ENCODE results near the gene APPL2. TPM values are rescaled to one million over a fixed set of nuclear protein-coding genes. Genes with fewer than 3 reads are reported as not detected.

APPL2 gene
- total RNA-seq (2014; rRNA removed) (36.2 and 42.2 TPM in 2 replicates), Bru-seq, nascent RNA (percentile 93 among the genes with signal in this experiment), BruChase-seq, experiment 1, labeled RNA remaining after a 6-hour chase (percentile 85 among the genes with signal in this experiment), BruChase-seq, experiment 2, labeled RNA remaining after a 2-hour chase (percentile 92 among the genes with signal in this experiment)
- long read RNA-seq, transcript APPL2-201 (21 exons, 3,239 nt), result major isoform, 338 of 463 reads
- long read RNA-seq, transcript APPL2-213 (21 exons, 2,190 nt), result minor isoform, 8 of 463 reads
- long read RNA-seq, partial matches to known transcripts, result 24 of 463 reads
- long read RNA-seq, other reads (novel, unspliced or antisense), result 91 of 463 reads

- H3K27ac ChIP-seq (ENCODE audit: low read length), result peak within 1 kb of the TSS; percentile 60
Measured at GRCh38 chr12:105235732-105236476, at the start of gene APPL2. Gene APPL2 (minus strand): TSS chr12:105236174. CDS start chr12:105236012, 162 bp downstream.

DNA sequence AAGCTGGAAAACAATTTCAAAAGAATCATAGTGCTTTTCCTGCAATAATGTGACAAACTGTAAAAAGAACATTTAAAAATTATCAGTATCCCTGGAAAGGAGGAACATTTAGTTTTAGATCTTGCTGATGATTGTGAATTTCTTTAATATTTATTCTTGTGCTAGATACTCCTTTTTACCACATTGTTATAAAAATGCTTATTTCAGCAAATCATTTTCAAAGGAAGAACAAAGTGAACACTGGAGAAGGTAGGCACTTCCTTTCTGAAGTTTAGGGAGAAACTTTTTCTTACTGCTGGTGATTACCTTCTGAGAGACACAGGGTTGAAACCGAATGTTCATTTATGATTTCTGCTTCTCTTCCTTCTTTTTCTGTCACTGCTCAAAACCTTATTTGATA is 49.4 kb upstream of the APPL2 start:
- Histone ChIP-seq H3K36me3 (ENCODE audit: low read depth, low read length) (no peaks in the 10 kb centered on the region), H3K4me3 (ENCODE audit: low read length) (no peak overlapping the region), H3K9ac (ENCODE audit: low read length) (no peak overlapping the region), H3K9me3 (ENCODE audit: low read length) (no peaks in the 10 kb centered on the region), H3K4me1 (ENCODE audit: insufficient read depth, low read length) (peaks cover 22% of the 10 kb centered on the region), H2AFZ (ENCODE audit: low read length) (no peak overlapping the region), H3K4me2 (ENCODE audit: low read length) (no peak overlapping the region), H4K20me1 (ENCODE audit: low read length) (no peaks in the 10 kb centered on the region), H3F3A (ENCODE audit: low read length, unreplicated experiment) (no peaks in the 10 kb centered on the region), H3K9me2 (replicated peaks; ENCODE audit: low read length) (no peaks in the 10 kb centered on the region), H3K27ac (ENCODE audit: low read length) (no peak overlapping the region), H3K27me3 (ENCODE audit: low read length) (no peaks in the 10 kb centered on the region), H3K79me2 (ENCODE audit: low read length) (no peaks in the 10 kb centered on the region)
- DNase-seq, result no peak
- TF ChIP-seq EZH2phosphoT487 (IDR thresholded peaks at IDR 0.05; ENCODE audit: borderline replicate concordance, low read length) (no peak), EZH2 (IDR thresholded peaks at IDR 0.05; ENCODE audit: low read length, unreplicated experiment) (no peak), CTCF (conservative IDR thresholded peaks at IDR 0.05; ENCODE audit: low read depth, low read length) (no peak)
- BruUV-seq (replicated peaks), result no TSS peak
- CTCF ChIA-PET, result no interaction called here
- POLR2A ChIA-PET (ENCODE audit: unreplicated experiment), result no interaction called here
- no peak for ATAC-seq
- intact Hi-C loops (cut with micrococcal nuclease), result no loop called here

More at GRCh38 chr12:105235732-105236476, at the start of gene APPL2:
- peak within 1 kb of the TSS; percentile 88 for H2AFZ ChIP-seq (ENCODE audit: low read length)
- POLR2A ChIA-PET (ENCODE audit: unreplicated experiment), result interaction anchor here (0.6 to 1.3 kb wide), 8 partner anchors 12 to 117 kb away, joined by 3 to 8 read pairs (median 6); no protein-coding TSS in a partner anchor
- H3K9me3 ChIP-seq (ENCODE audit: low read length), result no peaks in the 10 kb centered on the region
- H3K9ac ChIP-seq (ENCODE audit: low read length), result peak within 1 kb of the TSS; percentile 87
- 0 out of 2 replicates have a peak, but pooled peaks cover 4% of the 10 kb centered on the region for H4K20me1 ChIP-seq (ENCODE audit: low read length)
- no TSS peak for BruUV-seq (replicated peaks)
- DNase-seq (peak; percentile 92), ATAC-seq (peak; percentile 90)
- H3K4me3 ChIP-seq (ENCODE audit: low read length), result peak within 1 kb of the TSS; percentile 85
- intact Hi-C loops (cut with micrococcal nuclease), result loop anchor here (1.0 to 5.0 kb wide), 3 partner anchors 95 to 147 kb away; partner anchors contain the start of gene C12orf75
- peaks cover 26% of the 10 kb centered on the region for H3K4me1 ChIP-seq (ENCODE audit: insufficient read depth, low read length)
- TF ChIP-seq EZH2phosphoT487 (IDR thresholded peaks at IDR 0.05; ENCODE audit: borderline replicate concordance, low read length) (no peak), CTCF (conservative IDR thresholded peaks at IDR 0.05; ENCODE audit: low read depth, low read length) (peak; percentile 50)
- H3K36me3 ChIP-seq (ENCODE audit: low read depth, low read length), result 0 out of 2 replicates have a peak, but pooled peaks cover 5% of the 10 kb centered on the region
- no peaks in the 10 kb centered on the region for H3F3A ChIP-seq (ENCODE audit: low read length, unreplicated experiment)
- CTCF ChIA-PET, result interaction anchor here (0.6 kb wide), 2 partner anchors 22 to 913 kb away, joined by 3 read pairs; no protein-coding TSS in a partner anchor
- H3K4me2 ChIP-seq (ENCODE audit: low read length), result peak within 1 kb of the TSS; percentile 89
- peaks cover 48% of the 10 kb centered on the region for H3K79me2 ChIP-seq (ENCODE audit: low read length)
- H3K27me3 ChIP-seq (ENCODE audit: low read length), result no peaks in the 10 kb centered on the region
- no peaks in the 10 kb centered on the region for H3K9me2 ChIP-seq (replicated peaks; ENCODE audit: low read length)
